ENCODE results near the gene PPID. TPM values are rescaled to one million over a fixed set of nuclear protein-coding genes. Genes with fewer than 3 reads are reported as not detected.
A peak's percentile ranks its signal among the peaks of the same experiment; 100 is the strongest.

PPID gene
- total and polyA plus RNA-seq, 2 of the 13 experiments (the other 11 are each of a cell fraction or from before 2014, with no cell fraction given): 15.4 to 63.4 TPM

GRCh38 chr4:158722291-158722916 lies 792 bp downstream of the PPID start (continued):
- TF ChIP-seq TAF15 (IDR thresholded peaks at IDR 0.05; ENCODE audit: low read depth, low read length, poor library complexity, severe bottlenecking) (no peak), ELK4 (CRISPR knock-in tag; IDR thresholded peaks at IDR 0.05; ENCODE audit: borderline replicate concordance) (no peak), MXI1 (IDR thresholded peaks at IDR 0.05; ENCODE audit: borderline replicate concordance, low read depth, low read length) (0 out of 3 replicates have a peak, but pooled peaks have one; percentile 35), HNRNPL (IDR thresholded peaks at IDR 0.05; ENCODE audit: low read depth, low read length) (no peak), RERE (CRISPR knock-in tag; IDR thresholded peaks at IDR 0.05; ENCODE audit: low read depth) (no peak), ZNF629 (CRISPR knock-in tag; conservative IDR thresholded peaks at IDR 0.05) (no peak), ZNF432 (CRISPR knock-in tag; IDR thresholded peaks at IDR 0.05; ENCODE audit: borderline replicate concordance) (no peak), ZNF562 (CRISPR knock-in tag; IDR thresholded peaks at IDR 0.05; ENCODE audit: borderline replicate concordance) (no peak), NFAT5 (CRISPR knock-in tag; IDR thresholded peaks at IDR 0.05) (no peak), SP2 (CRISPR knock-in tag; IDR thresholded peaks at IDR 0.05) (no peak), ZNF180 (CRISPR knock-in tag; IDR thresholded peaks at IDR 0.05; ENCODE audit: borderline replicate concordance, low read depth) (no peak), ZNF614 (CRISPR knock-in tag; IDR thresholded peaks at IDR 0.05; ENCODE audit: borderline replicate concordance) (no peak), HMG20A (CRISPR knock-in tag; IDR thresholded peaks at IDR 0.05; ENCODE audit: borderline replicate concordance) (no peak), U2AF1 (optimal IDR thresholded peaks at IDR 0.05; ENCODE audit: low read depth, low read length) (no peak), SSRP1 (CRISPR knock-in tag; IDR thresholded peaks at IDR 0.05) (no peak), SIX1 (CRISPR knock-in tag; IDR thresholded peaks at IDR 0.05; ENCODE audit: borderline replicate concordance) (0 out of 2 replicates have a peak, but pooled peaks have one; percentile 18), MXD4 (CRISPR knock-in tag; IDR thresholded peaks at IDR 0.05) (no peak), STAG1 (CRISPR knock-in tag; IDR thresholded peaks at IDR 0.05) (peak; percentile 14; the same call in 1 of the 2 replicates)

Measured in HepG2 (cell line).